Epithelial cell of esophagus (primary cell): ENCODE measurements around the gene INSIG2.

Experiments
- DNase-seq: peaks from one replicate; pipeline ENCODE4 v3.0.0; 2010; ENCODE audit warnings: low read depth
- H3K4me3 ChIP-seq: 2 replicates; pipeline ENCODE4 v1.5.1; 2011; ENCODE audit warnings: mild to moderate bottlenecking, low read length, control low read depth
- TF ChIP-seq, protein P1 (sequence below): IDR thresholded peaks from 2 replicates; pipeline ENCODE4 v1.5.1; 2011; ENCODE audit warnings: low read depth, mild to moderate bottlenecking, low read length, control low read depth, inconsistent platforms; ENCODE audit not compliant: insufficient read depth; ENCODE audit errors: missing control alignments

INSIG2 gene

DNA sequence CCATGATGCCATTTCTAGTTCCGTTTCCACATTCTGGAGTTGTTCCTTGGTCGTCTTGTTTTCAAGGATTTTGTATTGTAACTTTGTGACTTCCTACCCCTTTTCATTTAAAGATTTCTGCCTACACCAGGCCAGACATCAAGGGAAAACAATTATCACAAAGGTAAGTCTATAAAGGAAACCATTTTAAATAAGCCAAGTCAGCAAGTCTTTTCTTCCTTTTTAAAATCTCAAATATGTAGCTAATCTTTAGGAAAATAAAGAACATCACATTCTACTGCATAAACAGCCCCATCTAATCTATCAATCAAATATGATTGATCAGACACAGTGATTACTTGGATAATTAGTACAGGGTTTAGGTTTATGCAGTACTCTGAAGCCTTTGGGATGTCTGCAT lies 35.8 kb upstream of the INSIG2 start:
- no peak for DNase-seq
- H3K4me3 ChIP-seq, result no peak overlapping the region
- TF ChIP-seq, protein P1, sequence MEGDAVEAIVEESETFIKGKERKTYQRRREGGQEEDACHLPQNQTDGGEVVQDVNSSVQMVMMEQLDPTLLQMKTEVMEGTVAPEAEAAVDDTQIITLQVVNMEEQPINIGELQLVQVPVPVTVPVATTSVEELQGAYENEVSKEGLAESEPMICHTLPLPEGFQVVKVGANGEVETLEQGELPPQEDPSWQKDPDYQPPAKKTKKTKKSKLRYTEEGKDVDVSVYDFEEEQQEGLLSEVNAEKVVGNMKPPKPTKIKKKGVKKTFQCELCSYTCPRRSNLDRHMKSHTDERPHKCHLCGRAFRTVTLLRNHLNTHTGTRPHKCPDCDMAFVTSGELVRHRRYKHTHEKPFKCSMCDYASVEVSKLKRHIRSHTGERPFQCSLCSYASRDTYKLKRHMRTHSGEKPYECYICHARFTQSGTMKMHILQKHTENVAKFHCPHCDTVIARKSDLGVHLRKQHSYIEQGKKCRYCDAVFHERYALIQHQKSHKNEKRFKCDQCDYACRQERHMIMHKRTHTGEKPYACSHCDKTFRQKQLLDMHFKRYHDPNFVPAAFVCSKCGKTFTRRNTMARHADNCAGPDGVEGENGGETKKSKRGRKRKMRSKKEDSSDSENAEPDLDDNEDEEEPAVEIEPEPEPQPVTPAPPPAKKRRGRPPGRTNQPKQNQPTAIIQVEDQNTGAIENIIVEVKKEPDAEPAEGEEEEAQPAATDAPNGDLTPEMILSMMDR, result no peak

DNA sequence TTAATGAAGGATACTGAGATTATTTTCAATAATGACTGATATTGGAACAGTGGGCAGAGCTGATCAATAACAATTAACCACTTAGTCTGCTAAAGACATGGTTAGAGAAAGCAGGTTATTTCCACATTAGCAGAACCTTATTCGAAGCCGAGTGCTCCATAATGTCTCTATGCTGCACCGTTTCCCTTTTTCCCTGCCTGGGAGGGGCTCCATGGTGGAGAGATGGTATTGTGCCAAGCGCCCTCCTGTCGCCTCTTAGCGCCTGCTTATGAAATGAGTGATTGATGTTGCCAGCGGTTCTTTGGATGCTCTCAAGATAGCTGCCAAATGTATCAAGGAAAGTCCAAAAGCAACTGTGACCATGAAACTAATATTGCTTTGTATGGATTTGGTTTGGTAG lies 34.6 kb upstream of the INSIG2 start:
- DNase-seq, result no peak
- TF ChIP-seq, protein P1, result no peak
- no peak overlapping the region for H3K4me3 ChIP-seq

GRCh38 chr2:118054213-118055008 lies 33.9 kb upstream of the INSIG2 start:
- H3K4me3 ChIP-seq, result no peak overlapping the region
- TF ChIP-seq, protein P1, result no peak
- DNase-seq, result no peak

- no peak for DNase-seq
- H3K4me3 ChIP-seq, result no peak overlapping the region
- TF ChIP-seq, protein P1, result no peak
Measured at GRCh38 chr2:118055512-118056164, 32.6 kb upstream of the INSIG2 start.

DNA sequence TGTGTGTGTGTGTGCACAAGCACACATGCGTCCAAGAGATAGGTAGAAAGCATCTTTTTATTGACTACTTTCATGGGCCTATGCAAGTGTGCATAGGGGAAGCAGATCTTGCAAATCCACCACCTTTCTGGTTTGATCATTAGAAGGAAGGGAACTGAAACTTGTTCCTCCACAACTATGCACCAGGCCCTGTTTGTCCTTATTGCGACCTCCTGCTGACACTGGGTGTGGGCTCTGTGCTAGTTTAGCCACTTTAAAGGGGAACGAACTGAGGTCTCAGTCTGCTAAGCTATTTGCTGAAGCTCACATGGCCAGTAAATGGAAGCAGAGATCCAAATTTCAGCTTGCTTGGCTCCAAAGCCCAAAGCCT lies 32.1 kb upstream of the INSIG2 start:
- TF ChIP-seq, protein P1, result no peak
- H3K4me3 ChIP-seq, result no peak overlapping the region
- DNase-seq, result no peak

DNA sequence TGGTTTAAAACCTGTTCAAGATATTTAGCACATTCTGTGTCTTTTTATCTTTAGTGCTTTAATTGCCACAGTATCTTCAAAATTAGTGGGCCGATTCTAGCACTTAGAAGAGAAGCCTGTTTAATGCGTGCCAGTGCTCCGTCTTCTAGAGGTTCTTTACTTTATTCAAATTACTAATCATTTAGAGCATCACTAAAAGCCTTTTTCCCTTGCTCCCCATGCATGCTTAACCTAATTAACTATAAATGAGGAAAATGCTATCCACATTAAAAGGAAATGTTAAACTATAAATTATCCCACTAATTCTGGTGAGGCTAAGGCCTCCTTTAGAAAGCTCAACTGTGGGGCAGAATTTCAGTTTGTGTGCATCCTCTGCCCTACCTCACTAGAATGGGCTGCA lies 31.5 kb upstream of the INSIG2 start:
- DNase-seq, result no peak
- H3K4me3 ChIP-seq, result no peak overlapping the region
- TF ChIP-seq, protein P1, result no peak

GRCh38 chr2:118058951-118059350 lies 29.3 kb upstream of the INSIG2 start:
- no peak overlapping the region for H3K4me3 ChIP-seq
- DNase-seq, result no peak
- TF ChIP-seq, protein P1, result no peak
